DND-41 (cell line): ENCODE data around the gene RAI14.

ENCODE experiments used
- EZH2 ChIP-seq: IDR thresholded peaks from 3 replicates; pipeline ENCODE4 v1.6.1; 2012; ENCODE audit warnings: borderline replicate concordance, low read depth, mild to moderate bottlenecking, moderate library complexity, low read length, inconsistent platforms; ENCODE audit not compliant: severe bottlenecking
- TF ChIP-seq, protein P1 (sequence below): IDR thresholded peaks from 2 replicates; pipeline ENCODE4 v1.5.1; 2012; ENCODE audit warnings: borderline replicate concordance, low read length, moderate library complexity, mild to moderate bottlenecking; ENCODE audit not compliant: poor library complexity, severe bottlenecking; ENCODE audit errors: extremely low read depth

DNA sequence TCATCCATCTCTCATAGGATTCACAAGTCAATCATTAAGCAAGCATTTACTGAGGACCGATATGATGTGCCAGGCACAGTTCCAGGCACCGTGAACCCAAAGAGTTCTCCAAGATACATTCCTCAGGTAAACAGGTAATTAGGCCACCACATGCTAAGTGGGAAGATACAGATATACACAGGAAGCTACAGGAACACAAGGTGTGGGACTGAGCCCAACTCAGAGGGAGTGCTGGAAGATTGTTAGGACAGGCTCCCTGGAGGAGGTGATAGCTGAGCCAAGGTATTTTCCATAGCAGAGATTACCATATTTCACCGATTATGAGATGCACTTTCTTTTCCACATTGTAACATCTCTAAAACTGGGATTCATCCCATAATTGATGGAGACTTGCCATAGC lies 31.4 kb upstream of the RAI14 start:
- TF ChIP-seq, protein P1, sequence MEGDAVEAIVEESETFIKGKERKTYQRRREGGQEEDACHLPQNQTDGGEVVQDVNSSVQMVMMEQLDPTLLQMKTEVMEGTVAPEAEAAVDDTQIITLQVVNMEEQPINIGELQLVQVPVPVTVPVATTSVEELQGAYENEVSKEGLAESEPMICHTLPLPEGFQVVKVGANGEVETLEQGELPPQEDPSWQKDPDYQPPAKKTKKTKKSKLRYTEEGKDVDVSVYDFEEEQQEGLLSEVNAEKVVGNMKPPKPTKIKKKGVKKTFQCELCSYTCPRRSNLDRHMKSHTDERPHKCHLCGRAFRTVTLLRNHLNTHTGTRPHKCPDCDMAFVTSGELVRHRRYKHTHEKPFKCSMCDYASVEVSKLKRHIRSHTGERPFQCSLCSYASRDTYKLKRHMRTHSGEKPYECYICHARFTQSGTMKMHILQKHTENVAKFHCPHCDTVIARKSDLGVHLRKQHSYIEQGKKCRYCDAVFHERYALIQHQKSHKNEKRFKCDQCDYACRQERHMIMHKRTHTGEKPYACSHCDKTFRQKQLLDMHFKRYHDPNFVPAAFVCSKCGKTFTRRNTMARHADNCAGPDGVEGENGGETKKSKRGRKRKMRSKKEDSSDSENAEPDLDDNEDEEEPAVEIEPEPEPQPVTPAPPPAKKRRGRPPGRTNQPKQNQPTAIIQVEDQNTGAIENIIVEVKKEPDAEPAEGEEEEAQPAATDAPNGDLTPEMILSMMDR: no peak
- TF ChIP-seq EZH2: no peak
